Left kidney (tissue), 2 donors: Measurements from ENCODE around the gene MEIKIN. TPM values are rescaled to one million over a fixed set of nuclear protein-coding genes. Genes with fewer than 3 reads are reported as not detected.

Source experiments
- DNase-seq: peaks from one replicate; pipeline ENCODE4 v3.0.0-alpha.2; 2013
- polyA plus RNA-seq: library from polyadenylated mRNA; unstranded; fragments of 120-200 nt; gene quantifications from one replicate; pipeline ENCODE4 v1.2.1, GENCODE V29; 2013; ENCODE audit not compliant: insufficient read length

MEIKIN gene
- polyA plus RNA-seq, 1 donor: not detected

DNA sequence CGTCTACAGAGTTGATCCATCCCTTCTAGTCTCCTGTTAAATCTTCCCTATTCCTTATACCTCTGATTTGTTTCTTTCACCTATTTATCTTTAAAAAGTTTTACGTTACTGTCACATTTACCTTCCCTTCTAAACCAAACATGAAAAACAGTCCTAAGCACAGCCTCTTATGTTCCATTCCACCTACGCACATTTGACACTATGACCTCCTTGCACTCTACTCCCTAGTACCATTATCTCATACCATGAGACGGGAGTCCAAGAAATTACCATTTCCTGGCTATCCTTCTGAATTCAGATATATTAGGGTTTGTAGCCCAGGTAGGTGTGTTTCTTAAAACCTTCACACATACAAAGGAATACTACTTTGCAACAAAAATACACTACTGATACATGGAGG is 173.8 kb downstream of the MEIKIN start:
- no peak for DNase-seq

DNA sequence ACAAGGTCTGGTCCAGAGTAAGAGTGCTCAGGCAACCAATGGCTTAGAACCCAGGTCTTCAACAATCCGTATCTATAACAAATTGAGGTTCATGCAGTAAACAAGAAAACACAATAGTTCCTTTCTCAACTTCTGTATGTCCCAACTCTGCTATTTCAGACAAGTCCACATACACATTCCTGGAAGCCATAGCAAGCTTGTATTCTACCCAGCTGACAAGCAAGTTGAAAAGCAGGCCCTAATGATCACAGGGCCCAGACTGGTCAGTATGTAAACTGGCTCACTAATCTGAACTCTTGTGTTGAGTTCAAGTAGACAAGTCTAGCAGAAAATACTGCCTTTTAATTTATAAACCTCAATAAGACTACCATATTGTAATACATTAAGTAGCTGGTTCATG is 175.5 kb downstream of the MEIKIN start:
- no peak for DNase-seq

DNA sequence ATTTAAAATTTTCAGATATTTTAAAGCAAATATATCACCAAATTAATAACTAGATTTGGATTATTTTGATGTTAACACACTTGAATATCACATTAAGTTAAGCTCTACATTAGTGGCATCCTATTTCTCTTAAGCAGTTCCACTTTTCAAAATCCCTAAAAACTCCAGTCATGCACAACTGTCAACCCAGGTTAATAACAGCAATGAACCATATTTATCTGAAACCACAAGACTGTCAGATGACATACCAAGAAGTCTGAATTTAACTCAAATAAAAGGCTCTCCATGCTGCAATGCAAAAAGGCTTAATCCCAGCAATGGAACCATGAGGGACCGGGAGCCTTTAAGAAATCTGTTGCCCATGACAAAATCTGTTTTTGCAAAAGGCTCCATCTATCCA is 176.1 kb downstream of the MEIKIN start:
- no peak for DNase-seq

DNA sequence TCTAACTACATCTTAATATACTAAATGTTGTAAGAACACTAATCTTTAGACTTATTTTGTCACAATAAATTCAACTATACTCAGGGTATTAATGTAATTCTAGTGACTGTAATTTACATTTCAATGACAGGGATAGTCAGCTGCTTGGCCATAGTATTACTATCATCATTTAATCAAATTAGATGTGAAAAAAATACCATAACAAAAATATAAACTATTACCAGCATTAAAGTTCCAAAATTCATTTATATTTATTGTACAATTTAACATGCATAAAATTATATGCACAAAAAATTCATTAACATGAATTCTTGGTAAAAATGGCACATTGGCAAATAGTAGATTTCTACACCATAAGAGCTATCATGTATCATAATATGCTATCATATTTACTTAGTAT is 177.6 kb downstream of the MEIKIN start:
- DNase-seq: no peak

DNA sequence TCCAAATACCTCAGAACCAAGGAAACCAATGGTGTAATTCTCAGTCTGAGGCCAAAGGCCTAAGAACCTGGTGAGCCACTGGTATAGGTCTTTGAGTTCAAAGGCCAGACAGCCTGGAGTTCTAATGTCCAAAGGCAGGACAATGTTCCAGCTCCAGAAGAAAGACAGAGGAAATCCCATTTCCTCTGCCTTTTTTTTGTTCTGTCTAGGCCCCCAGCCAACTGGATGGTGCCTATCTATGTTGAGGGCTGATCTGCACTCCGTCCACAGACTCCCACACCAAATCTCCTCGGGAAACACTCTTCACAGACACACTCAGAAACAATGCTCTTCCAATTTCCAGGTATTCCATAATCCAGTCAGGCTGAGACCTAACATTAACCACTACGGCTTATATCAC is 178.8 kb downstream of the MEIKIN start:
- DNase-seq: no peak

DNA sequence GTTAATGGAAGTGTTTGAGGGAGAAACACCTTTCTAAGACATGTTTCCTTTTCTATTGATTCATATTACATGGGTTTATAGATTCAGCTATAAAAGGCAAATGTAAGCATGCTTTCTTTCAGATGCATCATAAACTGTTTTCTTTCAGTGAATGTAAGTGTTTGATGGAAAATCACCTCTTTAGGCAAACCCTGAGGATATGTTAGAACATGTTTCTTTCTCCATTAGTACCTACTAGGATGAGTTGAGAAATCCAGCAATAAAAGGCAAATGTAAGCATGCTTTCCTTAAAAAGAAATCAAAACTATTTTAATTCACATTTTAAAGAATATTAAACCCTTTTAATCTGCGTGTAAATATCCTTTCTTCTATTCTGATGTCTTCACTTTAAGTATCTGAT is 180.2 kb downstream of the MEIKIN start:
- no peak for DNase-seq

DNA sequence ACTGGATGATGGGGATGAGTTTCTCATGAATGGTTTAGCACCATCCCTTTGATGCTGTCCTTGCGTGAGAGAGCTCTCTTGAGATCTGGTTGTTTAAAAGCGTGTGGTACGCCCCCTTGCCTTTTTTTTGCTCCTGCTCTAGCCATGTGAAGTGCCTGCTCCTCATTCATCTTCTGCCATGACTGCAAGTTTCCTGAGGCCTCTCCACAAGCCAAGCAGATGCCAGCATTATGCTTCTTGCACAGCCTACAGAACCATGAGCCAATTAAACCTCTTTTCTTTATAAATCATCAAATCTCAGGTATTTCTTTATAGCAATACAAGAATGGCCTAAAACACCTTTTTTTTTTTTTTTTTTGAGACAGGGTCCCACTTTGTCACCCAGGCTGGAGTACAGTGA is 181.5 kb downstream of the MEIKIN start:
- no peak for DNase-seq

DNA sequence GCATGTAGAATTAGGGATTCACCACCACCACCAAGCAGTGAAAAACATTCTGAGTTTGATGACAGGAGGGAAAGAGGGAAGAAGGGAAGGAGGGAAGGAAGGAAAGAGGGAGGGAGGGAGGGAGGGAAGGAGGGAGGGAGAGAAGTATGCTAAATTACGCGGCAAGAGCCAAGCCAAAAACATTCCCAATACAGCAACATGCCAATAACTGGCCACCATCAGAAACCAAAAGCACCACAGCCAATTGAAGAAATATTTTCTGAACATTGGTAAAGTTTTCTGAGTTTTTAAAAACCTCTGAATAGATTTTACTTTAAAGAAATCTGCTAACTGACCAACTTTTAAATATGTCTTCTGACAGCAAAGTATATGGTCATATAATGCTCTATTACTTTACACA is 184.7 kb downstream of the MEIKIN start:
- DNase-seq: no peak

DNA sequence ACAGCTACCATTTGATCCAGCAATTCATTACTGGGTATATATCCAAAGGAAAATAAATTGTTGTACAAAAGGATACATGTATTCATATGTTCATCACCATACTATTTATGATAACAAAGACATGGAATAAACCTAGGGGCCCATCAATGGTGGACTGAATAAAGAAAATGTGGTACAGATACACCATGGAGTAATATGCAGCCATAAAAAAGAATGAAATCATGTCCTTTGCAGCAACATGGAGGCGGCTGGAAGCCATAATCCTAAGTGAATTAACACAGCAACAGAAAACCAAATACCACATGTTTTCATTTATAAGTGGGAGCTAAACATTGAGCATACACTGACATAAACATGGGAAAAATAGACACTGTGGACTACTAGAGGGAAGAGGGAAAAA is 185.8 kb downstream of the MEIKIN start:
- no peak for DNase-seq

DNA sequence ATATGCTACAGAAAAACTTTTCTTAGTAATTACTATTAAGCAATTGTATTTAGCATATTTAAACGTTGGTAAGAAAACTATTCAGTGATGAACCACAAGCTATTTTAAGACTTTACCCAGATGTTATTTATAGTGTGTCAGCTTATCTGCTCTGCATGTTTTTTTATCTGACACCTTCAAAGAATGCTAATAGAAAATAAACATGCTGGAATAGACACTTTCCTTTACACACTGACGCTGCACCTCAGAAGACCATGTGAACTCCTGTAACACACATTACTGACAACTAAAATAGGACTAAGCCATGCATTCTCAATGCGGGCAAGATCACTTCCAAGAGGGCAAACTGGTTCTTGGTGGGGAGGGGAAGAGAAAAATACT is 187.0 kb downstream of the MEIKIN start:
- no peak for DNase-seq

DNA sequence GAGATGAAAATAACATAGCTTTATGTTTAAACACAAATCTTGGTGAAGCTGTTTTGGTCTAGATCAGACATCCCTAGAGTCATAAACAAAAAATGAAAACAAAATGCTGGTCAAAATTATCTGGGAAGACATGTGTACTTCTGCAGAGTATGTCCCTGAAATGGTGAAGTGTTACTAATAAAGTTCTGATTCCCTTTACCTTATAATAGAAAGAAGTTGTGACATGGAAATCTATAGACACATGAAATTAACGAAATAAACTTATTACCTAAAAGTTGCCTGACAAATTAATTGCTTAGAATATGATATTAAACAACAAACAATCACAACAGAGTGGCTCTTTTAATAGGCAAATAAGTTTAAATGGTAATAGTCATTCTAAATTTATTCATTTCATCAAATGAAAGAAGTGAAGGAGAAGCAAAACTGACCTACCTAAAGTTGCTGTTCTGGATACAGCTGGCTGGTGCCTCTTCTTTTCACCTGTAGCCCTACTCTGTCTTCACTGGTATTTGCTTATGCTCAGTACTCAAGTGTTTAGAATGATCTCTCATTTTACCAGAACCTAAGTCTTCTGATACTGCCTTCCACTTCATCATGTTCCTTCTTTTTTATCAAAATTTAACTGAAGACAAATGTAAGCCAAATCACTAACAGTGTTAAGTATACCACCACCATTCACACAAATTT is 187.5 kb downstream of the MEIKIN start:
- no peak for DNase-seq

Other genes with a start within 250 kb of the MEIKIN start
- gene FNIP1, start 148.6 kb downstream of the MEIKIN start, polyA plus RNA-seq: 21.4 TPM
- gene ACSL6, start 66.0 kb upstream of the MEIKIN start, polyA plus RNA-seq: 1.4 TPM
- not detected for gene IL3, start 115.0 kb upstream of the MEIKIN start, polyA plus RNA-seq
- gene CSF2, start 128.1 kb upstream of the MEIKIN start, polyA plus RNA-seq: not detected